NCI-H1694 treated with DMSO at 0.1 percent for 48 hours (cell line): ENCODE results near the gene RGS9.

Source experiments
- DNase-seq: peaks from one replicate; lab custom pipeline; 2025; lab: John Stamatoyannopoulos, UW

Gene RGS9

GRCh38 chr17:65219124-65219523 lies 82.0 kb downstream of the RGS9 start:
- DNase-seq: no peak

GRCh38 chr17:65219707-65220106 lies 82.5 kb downstream of the RGS9 start:
- no peak for DNase-seq

- DNase-seq: no peak
These were observed 83.6 kb downstream of the RGS9 start for GRCh38 chr17:65220732-65221131.

- DNase-seq: no peak
These were observed 85.1 kb downstream of the RGS9 start for GRCh38 chr17:65222214-65222738.

- no peak for DNase-seq
These were observed 87.9 kb downstream of the RGS9 start for GRCh38 chr17:65225061-65225460.

- no peak for DNase-seq
These were observed 89.1 kb downstream of the RGS9 start for GRCh38 chr17:65226227-65226626.

- no peak for DNase-seq
These were observed 90.5 kb downstream of the RGS9 start for GRCh38 chr17:65227637-65228036.

GRCh38 chr17:65228287-65228686 lies 91.1 kb downstream of the RGS9 start:
- DNase-seq: no peak

- DNase-seq: no peak
These were observed 91.8 kb downstream of the RGS9 start for GRCh38 chr17:65228734-65229620.

- no peak for DNase-seq
These were observed 92.4 kb downstream of the RGS9 start for GRCh38 chr17:65229621-65229995.

GRCh38 chr17:65230040-65230439 lies 92.9 kb downstream of the RGS9 start:
- no peak for DNase-seq

- no peak for DNase-seq
These were observed 93.9 kb downstream of the RGS9 start for GRCh38 chr17:65231086-65231485.

- DNase-seq: peak; percentile 14
These were observed 94.6 kb downstream of the RGS9 start for GRCh38 chr17:65231662-65232335.

- DNase-seq: no peak
These were observed 98.1 kb downstream of the RGS9 start for GRCh38 chr17:65235284-65235683.

GRCh38 chr17:65236321-65236720 lies 99.2 kb downstream of the RGS9 start:
- no peak for DNase-seq

GRCh38 chr17:65243838-65244625 lies 106.9 kb downstream of the RGS9 start:
- no peak for DNase-seq

GRCh38 chr17:65246252-65246651 lies 109.1 kb downstream of the RGS9 start:
- no peak for DNase-seq

GRCh38 chr17:65249774-65250173 lies 112.6 kb downstream of the RGS9 start:
- no peak for DNase-seq

GRCh38 chr17:65254166-65254565 lies 117.0 kb downstream of the RGS9 start:
- DNase-seq: no peak

- no peak for DNase-seq
These were observed 122.1 kb downstream of the RGS9 start for GRCh38 chr17:65259281-65259680.

- DNase-seq: no peak
These were observed 122.7 kb downstream of the RGS9 start for GRCh38 chr17:65259696-65260485.

GRCh38 chr17:65260626-65261025 lies 123.5 kb downstream of the RGS9 start:
- DNase-seq: no peak
